Stimulated activated CD8-positive, alpha-beta memory T cell treated with anti-CD3 and anti-CD28 coated beads, Interleukin-4, amount 100 ng/mL, for 1 hour (primary cell): Measurements from ENCODE around the gene EFHC2.

Experiments
- DNase-seq, 2 donors: peaks; one replicate each; pipeline ENCODE4 v3.0.0-alpha.2; 2020; ENCODE audit warnings: low read depth in 2 of 2, low spot score in 1 of 2

The EFHC2 gene, protein sequence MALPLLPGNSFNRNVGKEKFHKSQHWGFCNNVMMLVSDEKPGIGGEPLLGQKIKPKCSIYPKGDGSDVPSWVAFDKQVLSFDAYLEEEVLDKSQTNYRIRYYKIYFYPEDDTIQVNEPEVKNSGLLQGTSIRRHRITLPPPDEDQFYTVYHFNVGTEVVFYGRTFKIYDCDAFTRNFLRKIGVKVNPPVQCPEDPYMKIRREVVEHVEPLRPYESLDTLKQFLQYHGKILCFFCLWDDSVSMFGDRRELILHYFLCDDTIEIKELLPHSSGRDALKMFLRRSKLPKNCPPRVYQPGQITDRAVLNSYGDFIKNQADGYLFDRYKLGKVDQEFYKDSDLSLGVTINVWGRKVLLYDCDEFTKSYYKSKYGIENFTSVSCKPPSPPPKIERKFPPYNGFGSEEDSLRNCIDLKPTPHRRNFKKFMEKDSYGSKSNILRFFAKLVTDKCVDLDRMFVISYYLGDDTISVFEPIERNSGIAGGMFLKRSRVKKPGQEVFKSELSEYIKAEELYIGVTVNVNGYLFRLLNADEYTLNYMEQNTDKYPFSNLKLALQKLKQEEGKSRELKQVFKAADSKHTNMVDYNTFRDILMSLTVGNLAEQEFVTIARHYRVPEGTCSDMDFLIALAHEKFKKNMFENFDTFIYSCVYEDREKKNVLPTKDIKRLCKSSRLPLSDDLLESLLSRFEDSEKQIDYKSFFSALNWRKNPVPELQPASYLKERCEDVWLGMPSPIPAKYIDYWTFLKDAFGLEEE

DNA sequence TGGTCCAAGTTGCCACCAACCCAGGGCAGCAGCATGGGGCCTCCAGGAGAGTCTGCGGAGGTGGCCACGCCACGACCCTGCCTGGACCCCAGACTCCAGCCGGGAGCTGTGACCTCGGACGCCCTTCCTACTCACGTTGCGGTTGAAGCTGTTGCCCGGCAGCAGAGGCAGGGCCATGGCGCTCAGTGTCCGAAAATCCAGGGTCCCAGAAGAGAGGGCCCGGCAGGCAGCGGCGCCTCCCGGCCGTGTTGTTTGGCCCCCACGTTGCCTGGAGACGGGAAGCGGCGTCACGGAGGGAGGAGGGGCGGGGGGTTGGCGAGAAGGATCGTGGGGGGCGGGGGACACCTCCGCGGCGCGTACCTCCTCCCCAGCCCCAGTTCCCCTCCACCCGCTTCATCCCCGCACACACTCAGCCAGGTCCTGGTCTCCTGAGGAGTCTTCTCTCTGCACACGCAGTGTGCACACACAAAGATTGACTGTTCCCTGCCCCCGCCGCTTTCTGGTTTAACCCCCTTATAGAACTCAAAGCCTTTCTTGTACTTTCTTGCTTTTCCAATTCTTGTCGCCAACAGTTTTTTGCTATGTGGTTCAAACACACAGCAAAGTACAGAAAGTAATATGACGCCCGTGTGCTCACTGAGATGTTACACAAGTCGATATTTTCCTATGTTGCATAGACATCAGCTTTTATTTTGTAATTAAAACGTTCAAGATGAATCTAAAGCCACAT is at the start of gene EFHC2:
TSS of gene EFHC2 (minus strand) at position 261 of the 730 bp plus-strand sequence. CDS start at position 177, 84 bp downstream.
- DNase-seq = peak in 1 of 2 donors; percentile 34

DNA sequence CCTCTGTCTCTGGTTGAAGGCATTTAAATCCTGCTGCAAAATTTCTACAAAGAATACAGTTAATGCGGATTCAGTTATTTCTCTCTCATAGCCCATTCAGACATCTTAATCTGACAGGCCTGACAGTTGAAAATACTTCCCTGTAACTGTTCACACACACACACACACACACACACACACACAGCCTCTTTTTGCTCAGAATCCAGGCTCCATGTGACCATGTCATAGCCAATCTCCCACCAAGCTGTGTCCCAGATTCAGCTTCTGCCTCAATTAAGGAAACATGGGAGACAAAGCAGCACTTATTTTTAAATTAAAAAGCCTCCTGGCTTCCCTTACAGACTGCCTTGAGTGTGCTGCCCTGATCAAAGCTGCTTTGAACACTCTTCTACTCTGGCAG is 49.3 kb upstream of the EFHC2 start:
- DNase-seq = no peak

DNA sequence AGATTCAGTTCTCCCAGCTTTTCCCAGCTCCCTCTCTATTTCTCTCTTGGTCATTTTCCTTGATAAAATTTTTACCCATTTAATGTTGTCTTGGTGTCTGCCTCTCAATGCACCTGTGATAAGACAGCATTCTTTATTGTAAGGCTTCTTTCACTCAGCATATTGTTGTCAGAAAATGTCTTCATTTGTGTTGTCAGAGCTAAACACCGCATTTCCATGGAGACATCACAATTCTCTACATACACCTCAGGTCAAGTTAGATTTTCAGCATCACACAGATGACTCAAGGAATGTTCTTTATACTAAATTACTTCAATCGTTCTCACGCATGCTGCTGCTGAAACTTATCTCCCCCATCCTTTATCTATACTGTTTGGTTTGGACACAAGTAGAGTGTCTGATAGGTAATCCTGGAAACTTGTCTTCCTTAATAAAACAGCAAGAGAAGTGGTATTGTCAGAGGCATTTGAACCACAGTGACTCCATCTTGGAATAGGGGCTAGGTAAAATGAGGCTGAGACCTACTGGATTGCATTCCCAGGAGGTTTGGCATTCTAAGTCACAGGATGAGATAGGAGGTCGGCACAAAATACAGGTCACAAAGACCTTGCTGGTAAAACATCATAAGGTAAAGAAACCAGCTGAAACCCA is 41.3 kb upstream of the EFHC2 start:
- DNase-seq = no peak

DNA sequence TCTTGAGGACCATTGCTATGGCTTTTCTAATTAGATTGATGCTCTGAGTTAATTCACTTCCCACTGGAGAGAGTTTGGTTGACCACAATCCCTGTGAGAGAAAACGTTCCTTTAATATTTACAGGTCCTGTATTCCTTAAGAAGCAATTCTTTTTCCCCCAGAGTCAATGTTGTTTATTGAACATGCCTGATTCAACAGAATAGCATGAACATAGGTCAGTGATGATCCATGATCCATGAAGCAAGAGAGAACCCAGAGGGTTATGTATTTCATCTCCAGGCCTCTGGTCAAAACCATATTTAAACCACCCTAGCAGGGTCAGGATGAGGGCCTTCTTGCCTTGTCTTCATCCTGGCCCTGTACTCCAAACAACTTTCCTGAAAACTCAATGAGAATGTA is 39.4 kb upstream of the EFHC2 start:
- no peak for DNase-seq

DNA sequence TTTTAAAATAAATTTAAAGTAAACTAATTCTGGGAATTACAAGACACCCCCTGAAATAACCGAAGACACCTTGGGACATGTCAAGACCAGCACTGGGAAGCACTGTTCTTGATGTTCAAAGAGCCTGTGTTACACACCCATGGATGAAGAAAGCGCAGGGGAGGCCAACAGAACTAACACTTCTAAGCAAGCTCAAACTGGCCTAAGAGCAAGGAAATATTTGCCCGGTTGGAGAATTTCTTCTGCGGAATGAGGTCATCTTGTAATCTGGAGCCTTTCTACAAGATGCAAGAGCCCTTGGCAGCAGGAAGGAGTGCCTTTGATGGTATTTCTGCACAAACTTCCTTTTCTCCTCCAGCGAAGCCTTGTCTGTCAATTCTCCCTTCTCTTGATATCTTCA is 9.3 kb upstream of the EFHC2 start:
- no peak for DNase-seq

DNA sequence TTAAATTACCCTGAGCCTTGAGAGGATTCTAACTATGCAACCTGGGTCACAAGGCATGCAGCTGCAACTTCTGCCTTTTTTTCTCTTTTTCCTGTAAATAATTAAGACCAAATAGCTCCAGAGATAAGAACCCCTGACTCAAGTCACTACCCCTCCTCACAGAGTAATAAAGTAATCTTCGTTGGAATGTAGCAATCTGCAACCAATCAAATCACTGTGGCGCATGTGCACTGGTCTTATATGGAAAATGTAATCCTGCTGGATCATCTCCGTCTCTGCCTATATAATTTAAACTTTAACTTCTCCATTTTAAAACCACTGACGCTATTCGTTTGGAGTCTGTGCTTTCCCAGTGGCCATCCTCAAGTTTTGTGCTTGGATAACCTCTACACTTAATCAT is 6.1 kb upstream of the EFHC2 start:
- no peak for DNase-seq

DNA sequence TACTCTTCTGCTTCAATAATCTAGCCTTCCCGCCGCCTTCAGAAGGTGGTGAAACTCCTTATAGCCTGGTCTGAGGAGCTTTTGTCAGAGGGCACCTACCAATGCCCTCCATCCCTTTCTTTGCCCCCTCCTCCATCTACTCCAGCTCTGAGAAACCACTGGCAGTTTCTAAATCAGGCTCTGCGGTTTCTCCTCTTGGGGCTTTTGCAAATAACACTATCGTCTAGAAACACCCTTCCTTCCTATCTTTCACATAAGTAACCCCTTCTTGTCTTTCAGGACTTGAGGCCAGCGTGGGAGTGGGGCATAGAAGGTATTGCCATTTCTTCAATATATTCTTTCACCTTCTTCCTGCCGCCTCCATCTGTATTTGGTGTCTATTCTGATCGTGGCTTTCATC is 1.2 kb upstream of the EFHC2 start:
- no peak for DNase-seq

DNA sequence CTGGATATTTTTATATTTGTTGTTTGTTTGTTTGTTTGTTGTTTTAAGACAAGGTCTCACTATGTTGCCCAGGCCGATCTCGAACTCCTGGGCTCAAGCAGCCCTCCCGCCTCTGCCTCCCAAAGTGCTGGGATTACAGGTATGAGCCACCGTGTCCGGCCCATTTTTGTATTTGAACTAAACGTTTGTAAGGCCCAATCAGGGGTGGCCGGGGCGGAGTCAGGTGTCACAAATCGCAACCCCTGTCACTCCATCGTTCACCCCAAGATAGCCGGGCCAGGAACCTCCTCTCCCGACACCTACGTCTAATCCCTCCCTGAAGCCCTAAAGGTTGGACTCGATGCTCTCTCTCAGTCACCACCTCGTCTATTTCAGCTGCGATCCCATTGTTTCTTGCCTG is 722 bp upstream of the EFHC2 start:
- peak in 1 of 2 donors; percentile 33 for DNase-seq

DNA sequence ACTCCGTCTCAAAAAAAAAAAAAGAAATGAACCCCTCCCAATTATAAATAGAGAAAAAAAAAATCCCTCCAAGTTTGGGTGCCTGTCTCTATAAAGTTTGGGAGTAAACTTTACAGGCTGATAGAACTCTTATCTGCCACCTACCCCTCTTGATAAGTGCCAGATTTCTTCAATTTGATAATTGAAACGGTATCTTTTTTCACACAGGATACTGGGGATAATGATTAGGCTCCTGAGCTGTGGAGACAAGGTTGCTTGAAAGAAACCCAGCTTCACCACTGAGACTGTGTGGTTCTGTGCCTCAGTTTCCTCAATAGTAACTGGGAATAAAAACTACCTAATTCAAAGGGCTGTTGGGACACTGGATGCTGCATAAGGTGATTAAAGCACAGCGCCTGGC is 606 bp downstream of the EFHC2 start:
- no peak for DNase-seq

DNA sequence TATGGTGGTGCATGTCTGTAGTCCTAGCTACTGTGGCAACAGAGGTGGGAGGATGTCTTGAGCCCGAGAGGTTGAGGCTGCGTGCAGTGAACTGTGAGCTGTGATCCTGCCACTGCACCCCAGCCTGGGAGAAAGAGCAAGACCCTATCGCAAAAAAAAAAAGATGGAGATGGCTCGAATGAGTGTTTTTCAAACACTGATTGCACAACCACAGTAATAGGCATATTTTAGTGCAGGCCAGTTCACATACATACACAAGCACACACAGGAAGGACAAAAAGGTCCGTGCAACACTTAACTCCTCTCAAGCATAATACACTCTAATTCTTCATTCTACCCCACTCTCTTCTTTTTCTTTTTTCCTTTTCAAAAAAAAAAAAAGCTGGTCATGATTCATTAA is 5.1 kb downstream of the EFHC2 start:
- no peak for DNase-seq

DNA sequence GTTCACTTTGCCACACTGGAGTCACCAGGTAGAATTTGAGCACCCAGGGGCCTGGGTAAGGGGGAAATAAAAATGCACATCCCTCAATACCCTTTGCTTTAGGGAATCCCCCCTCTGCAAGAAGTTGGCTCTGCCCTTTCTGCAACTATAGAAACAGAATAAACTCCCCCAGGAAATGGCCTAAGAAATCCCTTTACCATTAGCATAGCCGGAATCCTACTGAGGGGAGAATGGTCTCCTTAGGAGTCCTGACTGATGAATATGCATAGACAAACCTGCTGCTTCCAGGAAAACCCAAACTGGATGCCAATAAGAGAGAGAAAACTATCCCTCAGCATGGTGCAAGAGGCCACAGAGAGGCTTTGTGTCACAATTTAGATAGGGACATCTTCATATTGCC is 11.0 kb downstream of the EFHC2 start:
- no peak for DNase-seq

DNA sequence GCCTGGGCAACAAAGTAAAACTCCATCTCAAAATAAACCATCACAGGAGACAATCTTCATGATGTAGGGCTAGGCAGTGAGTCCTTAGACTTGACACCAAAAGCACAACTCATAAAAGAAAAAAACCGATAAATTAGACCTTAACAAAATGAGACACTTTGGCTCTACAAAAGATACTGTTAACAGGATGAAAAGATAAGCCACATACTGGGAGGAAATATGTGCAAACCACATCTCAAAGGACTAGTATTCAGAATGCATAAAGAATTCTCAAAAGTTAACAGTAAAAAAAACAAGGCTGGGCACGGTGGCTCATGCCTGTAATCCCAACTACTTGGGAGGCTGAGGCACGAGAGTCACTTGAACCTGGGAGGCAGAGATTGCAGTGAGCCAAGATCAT is 13.2 kb downstream of the EFHC2 start:
- no peak for DNase-seq

DNA sequence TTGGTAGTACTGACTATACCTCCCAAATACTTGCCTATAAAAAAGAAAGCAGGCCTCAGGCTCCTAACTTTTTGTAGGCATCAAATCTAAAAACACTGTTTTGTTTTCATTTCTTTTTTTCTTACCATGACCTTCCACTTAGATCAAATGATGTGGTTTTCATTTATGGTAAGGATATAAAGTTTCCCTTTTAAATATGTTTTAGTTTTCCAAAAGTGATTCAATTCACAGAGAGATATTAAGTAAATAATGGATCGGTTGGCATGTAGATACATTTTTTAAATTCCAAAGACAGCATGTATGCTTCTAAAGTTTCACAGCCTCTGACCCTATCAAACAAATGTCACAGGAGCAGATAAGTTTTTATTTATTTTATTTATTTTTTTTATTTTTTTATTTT is 23.9 kb downstream of the EFHC2 start:
- DNase-seq = no peak

DNA sequence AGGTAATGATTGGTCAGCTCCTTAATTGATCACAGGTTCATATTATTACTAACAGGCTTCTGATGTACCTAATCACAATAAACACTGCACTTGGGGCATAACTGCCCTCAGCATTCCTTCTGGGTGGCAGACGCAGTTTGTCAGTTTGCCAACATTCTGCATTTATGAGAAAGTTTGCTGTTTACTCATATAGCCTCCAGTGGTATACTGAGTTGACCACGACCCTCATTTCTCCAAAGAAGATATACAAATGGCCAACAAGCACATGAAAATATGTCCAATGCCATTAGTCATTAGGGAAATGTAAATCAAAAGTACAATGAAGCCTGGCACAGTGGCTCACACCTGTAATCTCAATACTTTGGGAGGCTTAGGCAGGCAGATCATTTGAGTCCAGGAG is 26.3 kb downstream of the EFHC2 start:
- DNase-seq = no peak

DNA sequence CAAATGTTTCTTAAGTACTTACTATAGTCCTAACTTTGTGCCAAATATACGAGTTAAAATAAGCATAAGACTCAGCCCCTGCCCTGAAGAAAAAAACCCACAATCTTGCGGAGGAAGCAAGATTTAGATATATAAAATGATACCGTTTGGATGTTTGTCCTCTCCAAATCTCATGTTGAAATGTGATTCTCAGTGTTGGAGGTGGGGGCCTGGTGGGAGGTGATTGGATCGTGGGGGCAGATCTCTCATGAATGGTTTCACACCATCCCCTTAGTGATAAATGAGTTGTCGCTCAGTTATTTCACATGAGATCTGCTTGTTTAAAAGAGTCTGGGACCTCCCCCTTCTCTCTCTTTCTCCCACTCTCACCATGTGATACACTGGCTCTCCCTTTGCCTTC is 28.7 kb downstream of the EFHC2 start:
- DNase-seq = no peak

DNA sequence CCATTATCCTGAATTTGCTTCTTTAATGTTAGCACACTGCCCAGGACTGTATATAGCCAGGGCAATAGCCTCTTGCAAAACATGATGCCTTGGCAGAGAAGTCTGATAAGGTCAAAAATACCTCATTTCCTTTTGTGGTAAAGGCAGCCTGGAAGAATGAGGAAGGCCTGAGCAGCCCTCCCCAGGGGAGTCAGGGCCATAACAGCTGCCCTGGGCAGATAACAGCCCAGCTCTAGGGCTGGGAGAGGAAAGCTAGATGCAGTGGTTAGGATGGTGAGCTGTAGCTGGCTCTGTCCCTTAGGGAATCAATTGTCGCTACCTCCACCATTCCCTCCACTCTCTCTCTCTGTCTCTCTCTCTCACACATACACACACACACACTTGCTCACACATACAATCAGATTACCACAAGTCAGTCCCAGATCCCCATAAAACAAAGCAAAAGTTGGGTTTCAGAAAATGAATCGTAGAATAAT is 29.2 kb downstream of the EFHC2 start:
- no peak for DNase-seq

DNA sequence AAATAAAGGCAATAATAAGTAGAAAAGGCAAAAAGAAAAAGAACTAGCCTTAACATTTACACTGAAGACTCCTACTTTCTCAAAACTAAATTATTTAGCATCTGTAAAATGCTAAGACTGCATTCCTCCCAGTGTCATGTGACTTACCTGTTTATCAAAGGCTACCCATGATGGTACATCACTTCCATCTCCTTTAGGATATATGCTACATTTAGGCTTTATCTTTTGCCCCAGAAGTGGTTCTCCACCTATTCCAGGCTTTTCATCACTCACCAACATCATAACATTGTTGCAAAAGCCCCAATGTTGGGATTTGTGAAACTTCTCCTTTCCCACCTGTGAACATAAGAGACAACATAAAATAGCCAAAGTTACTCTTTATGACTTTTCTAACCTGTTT is 31.1 kb downstream of the EFHC2 start:
- no peak for DNase-seq

DNA sequence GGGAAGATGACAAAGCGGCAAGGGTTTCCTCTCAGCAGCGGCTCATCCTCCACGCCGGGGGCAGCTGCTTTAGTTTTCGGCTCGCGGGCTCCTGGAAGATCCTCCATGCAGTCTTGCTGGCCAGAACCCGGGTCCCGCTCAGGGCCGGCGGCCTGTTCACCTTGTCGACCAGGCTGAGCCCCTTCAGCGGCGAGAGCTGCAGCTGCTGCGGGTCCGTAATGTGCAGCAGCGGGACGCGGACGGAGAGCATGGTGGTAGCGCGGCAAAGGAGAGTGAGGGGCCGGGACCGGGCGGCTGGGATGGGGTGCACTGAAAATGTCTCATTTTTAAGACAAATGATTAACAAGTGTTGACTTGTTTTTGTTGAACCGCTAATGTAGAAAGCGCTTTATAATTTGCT is 33.2 kb downstream of the EFHC2 start:
- no peak for DNase-seq

DNA sequence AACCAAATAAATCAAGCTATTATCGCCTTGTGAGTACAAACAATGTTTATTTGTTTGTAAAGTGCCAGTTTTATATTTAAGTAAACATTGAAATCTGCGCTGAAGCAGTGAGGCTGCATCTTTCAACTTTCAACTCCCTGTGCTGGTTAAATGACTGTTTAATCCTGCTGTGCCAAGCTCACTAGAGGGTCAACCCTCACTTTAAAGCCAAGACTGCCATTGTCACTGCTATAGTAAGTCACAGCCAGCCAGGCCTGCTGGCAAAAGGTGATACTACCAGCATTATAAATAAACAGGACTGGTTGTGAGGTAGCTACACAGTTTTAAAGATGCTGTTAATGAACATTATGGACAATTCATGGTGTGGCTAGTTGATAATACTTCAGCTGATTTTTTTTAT is 34.6 kb downstream of the EFHC2 start:
- DNase-seq = no peak

DNA sequence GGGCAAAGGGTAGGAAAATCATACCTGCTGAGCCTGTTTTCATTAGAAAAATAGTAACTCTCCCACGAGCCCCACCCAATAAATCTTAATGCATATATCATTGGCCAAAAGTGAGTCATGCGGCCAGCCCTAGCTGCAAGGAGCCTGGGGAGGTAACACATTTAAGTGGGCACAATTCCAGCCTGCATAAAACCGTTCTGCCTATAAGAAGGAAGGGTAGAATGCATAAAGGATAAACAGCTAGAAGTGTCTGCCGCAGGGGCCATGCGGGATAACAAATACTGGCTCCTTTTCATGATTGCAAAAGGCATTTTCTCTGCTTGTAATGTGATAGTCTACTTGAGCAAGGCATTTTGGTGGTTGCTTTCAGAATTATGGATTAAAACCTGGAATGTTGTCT is 37.1 kb downstream of the EFHC2 start:
- no peak for DNase-seq

DNA sequence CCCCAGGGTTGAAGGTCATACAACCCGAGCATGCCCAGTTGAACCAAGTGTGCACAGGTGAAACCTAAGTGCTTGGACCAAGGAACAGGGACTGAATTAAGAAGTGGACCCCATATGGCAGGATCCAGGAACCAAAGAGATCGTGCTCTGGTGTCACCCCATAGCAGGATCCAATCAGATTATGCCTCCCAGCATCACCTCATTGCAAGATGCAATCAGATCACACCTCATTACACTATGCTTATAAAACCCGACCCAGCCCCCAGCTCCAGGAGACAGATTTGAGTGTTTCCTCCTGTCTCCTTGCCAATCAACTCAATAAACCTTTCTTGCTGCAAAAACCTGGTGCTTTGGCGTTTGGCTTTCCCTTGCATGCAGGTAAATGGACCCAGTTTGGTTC is 37.6 kb downstream of the EFHC2 start:
- DNase-seq = no peak
